NCI-H2227 treated with DMSO at 0.1 percent for 48 hours (cell line): ENCODE results near the gene KCND3.
A peak's percentile ranks its signal among the peaks of the same experiment; 100 is the strongest.

Experiments used
- DNase-seq: peaks from one replicate; lab custom pipeline; 2025; lab: John Stamatoyannopoulos, UW

Gene KCND3

DNA sequence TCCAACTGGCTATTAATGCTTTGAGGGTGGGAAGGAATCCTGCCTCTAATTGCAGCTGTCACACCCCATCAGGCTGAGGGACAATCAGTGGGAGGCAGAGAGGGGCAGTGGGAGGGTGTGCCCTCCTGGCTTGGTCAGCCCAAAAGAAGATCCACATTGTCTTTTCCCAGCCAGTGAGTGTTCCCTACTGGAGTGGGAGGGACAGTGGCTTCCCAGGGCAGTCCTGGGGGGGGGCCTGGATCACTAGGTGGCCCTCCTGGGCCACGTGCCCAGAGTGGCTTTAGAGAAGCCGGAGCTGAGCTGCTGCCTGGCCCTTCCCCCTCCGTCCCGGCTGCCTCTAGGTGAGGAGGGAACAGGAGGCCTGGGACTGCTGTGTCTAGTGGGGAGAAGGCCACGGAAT is 264.3 kb downstream of the KCND3 start:
- peak; percentile 52 for DNase-seq

- no peak for DNase-seq
These were observed 265.6 kb downstream of the KCND3 start for GRCh38 chr1:111723871-111724270.

- no peak for DNase-seq
These were observed 266.2 kb downstream of the KCND3 start for GRCh38 chr1:111723091-111723806.

DNA sequence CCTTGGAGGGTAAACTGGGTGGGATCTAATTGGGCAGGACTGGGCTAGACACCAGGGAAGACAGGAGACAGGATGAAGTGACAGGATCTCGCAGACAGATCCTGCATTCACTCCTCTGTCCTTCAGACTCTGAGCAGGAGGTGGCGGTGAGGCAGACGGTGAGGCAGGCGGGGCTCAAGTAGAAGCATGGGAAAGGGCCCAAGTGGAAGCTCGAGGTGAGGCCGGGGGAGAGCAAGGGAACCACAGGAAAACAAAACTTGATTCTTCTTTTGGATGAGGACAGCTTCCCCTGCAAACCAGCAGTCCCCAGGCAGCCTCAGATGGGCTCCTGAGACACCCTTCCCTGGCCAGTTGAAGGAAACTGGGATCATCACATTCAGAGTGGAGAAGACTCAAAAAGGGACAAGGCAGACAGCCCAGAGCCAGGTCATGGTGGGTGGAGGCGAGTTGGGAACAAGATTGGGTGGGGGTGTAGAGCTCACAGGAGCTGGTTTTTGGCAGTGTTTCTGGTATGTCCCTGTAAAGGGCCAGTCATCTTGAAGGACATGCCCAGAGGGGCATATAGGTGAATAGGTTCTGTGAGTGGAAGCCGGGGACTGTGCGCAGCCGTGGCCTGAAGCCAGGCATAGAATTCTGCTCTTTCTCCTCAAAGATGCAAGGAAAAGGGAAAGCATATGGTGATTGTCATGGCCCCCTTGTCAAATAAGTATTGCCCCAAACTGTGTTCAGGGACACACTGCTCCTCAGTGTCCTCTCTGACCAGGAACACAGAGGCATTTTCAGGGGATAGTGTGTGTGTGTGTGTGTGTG is 268.3 kb downstream of the KCND3 start:
- DNase-seq = no peak
